Measurements from ENCODE around the gene TRIP6. TPM values are rescaled to one million over a fixed set of nuclear protein-coding genes. Genes with fewer than 3 reads are reported as not detected.

Gene TRIP6
- total and polyA plus RNA-seq, 2 donors (not counting 1 experiment from before 2014, with no cell fraction given) = 6.8 to 13.8 TPM

DNA sequence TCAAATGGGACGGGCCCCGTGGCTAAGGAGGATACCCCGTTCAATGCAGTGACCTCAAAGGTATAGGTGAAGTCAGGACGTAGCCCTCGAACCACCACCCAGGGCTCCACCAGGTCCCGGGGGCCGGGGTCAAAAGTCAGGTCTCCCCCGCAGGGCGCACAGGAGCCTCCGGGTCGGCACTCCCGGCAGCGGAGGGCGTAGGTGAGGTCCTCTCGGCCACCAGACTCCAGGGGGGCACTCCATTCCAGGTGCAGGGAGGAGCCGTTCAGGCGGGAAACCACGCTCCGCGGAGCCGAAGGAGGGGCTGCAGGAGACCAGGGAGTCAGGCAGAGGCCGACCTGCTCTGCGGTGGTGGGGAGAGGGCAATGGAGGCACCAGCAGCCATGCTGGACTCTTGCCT is 47.6 kb upstream of the TRIP6 start:
- H3K79me2 ChIP-seq (ENCODE audit: control insufficient read depth, insufficient read depth, low read length) = no peaks in the 10 kb centered on the region
- H3K4me1 ChIP-seq (ENCODE audit: control insufficient read depth in 2 of 2, insufficient read depth in 2 of 2, low read length in 2 of 2) = no peaks in the 10 kb centered on the region
- H3K9ac ChIP-seq (ENCODE audit: low read length) = no peak overlapping the region
- Mint-ChIP-seq H3K4me3 (no peak overlapping the region), H3K27me3 (peaks cover 3% of the 10 kb centered on the region), H3K9me3 (ENCODE audit: insufficient read depth) (no peaks in the 10 kb centered on the region), H3K27ac (no peak overlapping the region), H3K4me1 (no peaks in the 10 kb centered on the region)
- peaks cover 0 to 6% (median 0%) of the 10 kb centered on the region in 4 experiments for H3K27me3 ChIP-seq (replicated peaks in 1 of 4; ENCODE audit: control extremely low read depth in 1 of 4, control insufficient read depth in 3 of 4, insufficient read depth in 4 of 4, low read length in 3 of 4)
- no peak overlapping the region for H3K4me2 ChIP-seq (replicated peaks; ENCODE audit: low read depth, low read length, poor library complexity, severe bottlenecking)
- H3K36me3 ChIP-seq (replicated peaks in 1 of 2; ENCODE audit: control extremely low read depth in 1 of 2, control insufficient read depth in 1 of 2, extremely low read depth in 1 of 2, insufficient read depth in 2 of 2, low read length in 1 of 2) = no peaks in the 10 kb centered on the region
- CTCF ChIA-PET = no interaction called here
- WGBS (ENCODE audit: insufficient coverage) = 96% methylated on average over 23 of the region's 23 CpGs
- no peak for DNase-seq
- H3K4me3 ChIP-seq (ENCODE audit: control extremely low read depth in 1 of 5, extremely low read depth in 1 of 5, insufficient read depth in 1 of 5, low read depth in 2 of 5, low read length in 4 of 5) = no peak overlapping the region
- ATAC-seq (ENCODE audit: low read depth) = no peak
- H4K20me1 ChIP-seq (ENCODE audit: control insufficient read depth, insufficient read depth, low read length, poor library complexity, severe bottlenecking) = no peaks in the 10 kb centered on the region
- intact Hi-C loops (cut with micrococcal nuclease) = no loop called here
- H2AFZ ChIP-seq (ENCODE audit: insufficient read depth, low read depth, low read length, poor library complexity, severe bottlenecking) = no peak overlapping the region
- POLR2A ChIA-PET = no interaction called here
- TF ChIP-seq EZH2 (IDR thresholded peaks at IDR 0.05; ENCODE audit: borderline replicate concordance, insufficient read depth, low read depth, low read length, poor library complexity, severe bottlenecking) = no peak
- no peak for TF ChIP-seq CTCF (IDR thresholded peaks at IDR 0.05)
- H3K9me3 ChIP-seq (ENCODE audit: control extremely low read depth in 1 of 3, control insufficient read depth in 2 of 3, insufficient read depth in 1 of 3, low read length in 2 of 3) = no peaks in the 10 kb centered on the region
- H3K27ac ChIP-seq (ENCODE audit: low read length in 2 of 2) = no peak overlapping the region

DNA sequence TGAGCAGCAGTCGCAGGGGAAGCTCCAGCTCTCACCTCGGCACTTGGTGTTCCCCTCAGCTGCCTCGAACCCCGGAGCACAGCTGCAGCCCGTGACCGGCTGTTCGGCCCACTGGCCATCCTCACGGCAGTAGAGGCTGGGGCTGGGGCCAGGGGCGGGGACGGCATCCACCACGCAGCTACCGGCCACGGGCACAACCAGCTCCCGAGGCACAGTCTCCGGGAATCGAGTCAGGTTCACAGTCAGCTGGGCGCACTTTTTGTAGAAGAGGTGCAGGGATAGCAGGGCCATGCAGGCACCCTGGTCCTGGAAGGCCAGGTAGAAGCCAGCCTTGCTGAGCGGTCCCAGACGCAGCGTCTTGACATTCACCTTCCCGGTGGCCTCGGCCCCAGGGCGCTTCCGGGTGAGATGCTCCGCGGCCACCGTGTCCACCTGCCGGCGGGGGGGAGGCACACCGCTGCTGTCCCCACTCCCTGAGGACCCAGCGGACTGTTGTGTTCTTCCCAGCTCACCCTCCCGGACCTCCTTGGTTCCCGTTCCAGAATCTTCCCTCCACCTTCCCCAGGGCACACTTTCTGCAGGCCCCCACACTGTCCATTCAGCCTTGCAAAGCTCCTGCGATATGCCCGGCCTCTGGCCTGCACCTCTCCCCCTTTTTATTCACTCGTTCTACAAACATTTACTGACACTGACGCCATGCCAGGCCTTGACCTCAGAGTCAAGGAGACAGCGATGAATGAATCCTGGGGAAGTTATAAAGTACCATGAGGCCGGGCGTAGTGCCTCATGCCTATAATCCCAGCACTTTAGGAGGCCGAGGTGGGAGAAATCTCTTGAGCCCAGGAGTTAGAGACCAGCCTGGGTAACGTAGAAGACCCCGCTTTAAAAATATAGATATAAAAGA is 44.7 kb upstream of the TRIP6 start:
- no peak overlapping the region for H3K4me3 Mint-ChIP-seq
- H3K4me3 ChIP-seq (ENCODE audit: control extremely low read depth in 1 of 5, extremely low read depth in 1 of 5, insufficient read depth in 1 of 5, low read depth in 2 of 5, low read length in 4 of 5) = no peak overlapping the region
- TF ChIP-seq EZH2 (IDR thresholded peaks at IDR 0.05; ENCODE audit: borderline replicate concordance, insufficient read depth, low read depth, low read length, poor library complexity, severe bottlenecking) (no peak), CTCF (IDR thresholded peaks at IDR 0.05) (no peak)
- no peak overlapping the region for H3K9ac ChIP-seq (ENCODE audit: low read length)
- peaks cover 19% of the 10 kb centered on the region for H3K27me3 Mint-ChIP-seq
- CTCF ChIA-PET = no interaction called here
- no peaks in the 10 kb centered on the region for H3K36me3 ChIP-seq (replicated peaks in 1 of 2; ENCODE audit: control extremely low read depth in 1 of 2, control insufficient read depth in 1 of 2, extremely low read depth in 1 of 2, insufficient read depth in 2 of 2, low read length in 1 of 2)
- H3K79me2 ChIP-seq (ENCODE audit: control insufficient read depth, insufficient read depth, low read length) = no peaks in the 10 kb centered on the region
- no peak overlapping the region for H3K27ac Mint-ChIP-seq
- no peaks in the 10 kb centered on the region for H4K20me1 ChIP-seq (ENCODE audit: control insufficient read depth, insufficient read depth, low read length, poor library complexity, severe bottlenecking)
- peaks cover 13 to 14% of the 10 kb centered on the region in 2 donors for H3K4me1 ChIP-seq (ENCODE audit: control insufficient read depth in 2 of 2, insufficient read depth in 2 of 2, low read length in 2 of 2)
- peaks cover 0 to 29% (median 9%) of the 10 kb centered on the region in 4 experiments for H3K27me3 ChIP-seq (replicated peaks in 1 of 4; ENCODE audit: control extremely low read depth in 1 of 4, control insufficient read depth in 3 of 4, insufficient read depth in 4 of 4, low read length in 3 of 4)
- DNase-seq (no peak), ATAC-seq (ENCODE audit: low read depth) (no peak)
- POLR2A ChIA-PET = interaction anchor here (0.7 kb wide), 1 partner anchor 281 kb away, joined by 4 read pairs; no protein-coding TSS in a partner anchor
- H2AFZ ChIP-seq (ENCODE audit: insufficient read depth, low read depth, low read length, poor library complexity, severe bottlenecking) = no peak overlapping the region
- intact Hi-C loops (cut with micrococcal nuclease) = no loop called here
- H3K9me3 Mint-ChIP-seq (ENCODE audit: insufficient read depth) = no peaks in the 10 kb centered on the region
- no peaks in the 10 kb centered on the region for H3K9me3 ChIP-seq (ENCODE audit: control extremely low read depth in 1 of 3, control insufficient read depth in 2 of 3, insufficient read depth in 1 of 3, low read length in 2 of 3)
- H3K4me2 ChIP-seq (replicated peaks; ENCODE audit: low read depth, low read length, poor library complexity, severe bottlenecking) = no peak overlapping the region
- H3K4me1 Mint-ChIP-seq = peaks cover 13% of the 10 kb centered on the region
- no peak overlapping the region for H3K27ac ChIP-seq (ENCODE audit: low read length in 2 of 2)
- WGBS (ENCODE audit: insufficient coverage) = 98% methylated on average over 37 of the region's 43 CpGs

Data from B cell (primary cell).